ENCODE data around the gene AP5Z1. TPM values are rescaled to one million over a fixed set of nuclear protein-coding genes. Genes with fewer than 3 reads are reported as not detected.

AP5Z1 gene
- total and polyA plus RNA-seq, 2 experiments from 2014 or later = 21.1 to 22.6 TPM

- Histone ChIP-seq H3K9me3 (ENCODE audit: low read depth) (no peaks in the 10 kb centered on the region), H3K4me3 (no peak overlapping the region), H3K4me1 (ENCODE audit: low read depth) (no peaks in the 10 kb centered on the region), H3K27me3 (no peaks in the 10 kb centered on the region), H3K36me3 (peaks cover 36% of the 10 kb centered on the region), H3K27ac (no peak overlapping the region)
- no peak for TF ChIP-seq CTCF (IDR thresholded peaks at IDR 0.05; ENCODE audit: low read depth, low read length)
- no peak for DNase-seq (ENCODE audit: low read depth in 1 of 2, low spot score in 1 of 2)
Measured at GRCh38 chr7:4764402-4765007, 10.9 kb upstream of the AP5Z1 start.

GRCh38 chr7:4765776-4766490 lies 9.5 kb upstream of the AP5Z1 start:
- Histone ChIP-seq H3K4me3 (no peak overlapping the region), H3K9me3 (ENCODE audit: low read depth) (no peaks in the 10 kb centered on the region), H3K4me1 (ENCODE audit: low read depth) (no peaks in the 10 kb centered on the region), H3K27me3 (no peaks in the 10 kb centered on the region), H3K27ac (no peak overlapping the region), H3K36me3 (peaks cover 24% of the 10 kb centered on the region)
- TF ChIP-seq CTCF (IDR thresholded peaks at IDR 0.05; ENCODE audit: low read depth, low read length) = peak; percentile 26
- no peak for DNase-seq (ENCODE audit: low read depth in 1 of 2, low spot score in 1 of 2)

GRCh38 chr7:4766666-4767519 lies 8.5 kb upstream of the AP5Z1 start:
- H3K9me3 ChIP-seq (ENCODE audit: low read depth) = no peaks in the 10 kb centered on the region
- no peak for TF ChIP-seq CTCF (IDR thresholded peaks at IDR 0.05; ENCODE audit: low read depth, low read length)
- H3K27ac ChIP-seq = peak overlapping the region; percentile 34
- DNase-seq (ENCODE audit: low read depth in 1 of 2, low spot score in 1 of 2) = no peak
- no peak overlapping the region for H3K4me3 ChIP-seq
- H3K27me3 ChIP-seq = no peaks in the 10 kb centered on the region
- H3K36me3 ChIP-seq = peaks cover 17% of the 10 kb centered on the region
- H3K4me1 ChIP-seq (ENCODE audit: low read depth) = no peaks in the 10 kb centered on the region

- Histone ChIP-seq H3K4me3 (no peak overlapping the region), H3K27me3 (no peaks in the 10 kb centered on the region), H3K4me1 (ENCODE audit: low read depth) (no peaks in the 10 kb centered on the region), H3K36me3 (no peaks in the 10 kb centered on the region), H3K9me3 (ENCODE audit: low read depth) (no peaks in the 10 kb centered on the region), H3K27ac (peak overlapping the region; percentile 5)
- DNase-seq (ENCODE audit: low read depth in 1 of 2, low spot score in 1 of 2) = no peak
- TF ChIP-seq CTCF (IDR thresholded peaks at IDR 0.05; ENCODE audit: low read depth, low read length) = no peak
Measured at GRCh38 chr7:4768597-4769569, 6.5 kb upstream of the AP5Z1 start.

GRCh38 chr7:4769761-4770160 lies 5.7 kb upstream of the AP5Z1 start:
- DNase-seq (ENCODE audit: low read depth in 1 of 2, low spot score in 1 of 2) = peak in 1 of 2 donors; percentile 60
- no peaks in the 10 kb centered on the region for H3K4me1 ChIP-seq (ENCODE audit: low read depth)

More at GRCh38 chr7:4769761-4770160, 5.7 kb upstream of the AP5Z1 start:
- no peaks in the 10 kb centered on the region for H3K9me3 ChIP-seq (ENCODE audit: low read depth)
- H3K36me3 ChIP-seq = no peaks in the 10 kb centered on the region
- no peak overlapping the region for H3K4me3 ChIP-seq
- H3K27ac ChIP-seq = no peak overlapping the region
- no peaks in the 10 kb centered on the region for H3K27me3 ChIP-seq
- TF ChIP-seq CTCF (IDR thresholded peaks at IDR 0.05; ENCODE audit: low read depth, low read length) = no peak
